ENCODE results near the gene APBB1IP.
"Not testable (repeated sequence)": the region's sequence is repeated elsewhere in the genome, so short reads cannot be mapped to it uniquely, and the experiment has no call there.

APBB1IP gene, protein sequence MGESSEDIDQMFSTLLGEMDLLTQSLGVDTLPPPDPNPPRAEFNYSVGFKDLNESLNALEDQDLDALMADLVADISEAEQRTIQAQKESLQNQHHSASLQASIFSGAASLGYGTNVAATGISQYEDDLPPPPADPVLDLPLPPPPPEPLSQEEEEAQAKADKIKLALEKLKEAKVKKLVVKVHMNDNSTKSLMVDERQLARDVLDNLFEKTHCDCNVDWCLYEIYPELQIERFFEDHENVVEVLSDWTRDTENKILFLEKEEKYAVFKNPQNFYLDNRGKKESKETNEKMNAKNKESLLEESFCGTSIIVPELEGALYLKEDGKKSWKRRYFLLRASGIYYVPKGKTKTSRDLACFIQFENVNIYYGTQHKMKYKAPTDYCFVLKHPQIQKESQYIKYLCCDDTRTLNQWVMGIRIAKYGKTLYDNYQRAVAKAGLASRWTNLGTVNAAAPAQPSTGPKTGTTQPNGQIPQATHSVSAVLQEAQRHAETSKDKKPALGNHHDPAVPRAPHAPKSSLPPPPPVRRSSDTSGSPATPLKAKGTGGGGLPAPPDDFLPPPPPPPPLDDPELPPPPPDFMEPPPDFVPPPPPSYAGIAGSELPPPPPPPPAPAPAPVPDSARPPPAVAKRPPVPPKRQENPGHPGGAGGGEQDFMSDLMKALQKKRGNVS

GRCh38 chr10:26437637-26438461, at the start of gene APBB1IP:
TSS of gene APBB1IP (plus strand) at chr10:26438341. CDS start at chr10:26492327, 53,986 bp downstream.
- DNase-seq: no peak

DNA sequence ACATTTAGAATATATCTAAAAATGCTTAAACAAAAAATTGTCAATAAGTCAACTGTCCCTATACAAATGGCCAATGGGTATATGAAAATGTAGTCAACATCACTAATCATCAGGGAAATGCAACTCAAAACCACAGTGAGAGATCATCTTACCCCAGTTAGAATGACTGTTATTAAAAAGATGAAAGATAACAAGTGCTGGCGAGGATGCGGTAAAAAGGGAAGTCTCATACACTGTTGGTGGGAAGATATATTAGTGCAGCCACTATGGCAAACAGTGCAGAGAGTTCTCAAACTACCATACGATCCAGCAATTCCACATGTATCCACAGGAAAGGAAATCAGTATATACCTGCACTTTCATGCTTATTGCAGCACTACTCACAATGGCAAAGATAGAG, 48.6 kb upstream of the APBB1IP start:
- DNase-seq: no peak

DNA sequence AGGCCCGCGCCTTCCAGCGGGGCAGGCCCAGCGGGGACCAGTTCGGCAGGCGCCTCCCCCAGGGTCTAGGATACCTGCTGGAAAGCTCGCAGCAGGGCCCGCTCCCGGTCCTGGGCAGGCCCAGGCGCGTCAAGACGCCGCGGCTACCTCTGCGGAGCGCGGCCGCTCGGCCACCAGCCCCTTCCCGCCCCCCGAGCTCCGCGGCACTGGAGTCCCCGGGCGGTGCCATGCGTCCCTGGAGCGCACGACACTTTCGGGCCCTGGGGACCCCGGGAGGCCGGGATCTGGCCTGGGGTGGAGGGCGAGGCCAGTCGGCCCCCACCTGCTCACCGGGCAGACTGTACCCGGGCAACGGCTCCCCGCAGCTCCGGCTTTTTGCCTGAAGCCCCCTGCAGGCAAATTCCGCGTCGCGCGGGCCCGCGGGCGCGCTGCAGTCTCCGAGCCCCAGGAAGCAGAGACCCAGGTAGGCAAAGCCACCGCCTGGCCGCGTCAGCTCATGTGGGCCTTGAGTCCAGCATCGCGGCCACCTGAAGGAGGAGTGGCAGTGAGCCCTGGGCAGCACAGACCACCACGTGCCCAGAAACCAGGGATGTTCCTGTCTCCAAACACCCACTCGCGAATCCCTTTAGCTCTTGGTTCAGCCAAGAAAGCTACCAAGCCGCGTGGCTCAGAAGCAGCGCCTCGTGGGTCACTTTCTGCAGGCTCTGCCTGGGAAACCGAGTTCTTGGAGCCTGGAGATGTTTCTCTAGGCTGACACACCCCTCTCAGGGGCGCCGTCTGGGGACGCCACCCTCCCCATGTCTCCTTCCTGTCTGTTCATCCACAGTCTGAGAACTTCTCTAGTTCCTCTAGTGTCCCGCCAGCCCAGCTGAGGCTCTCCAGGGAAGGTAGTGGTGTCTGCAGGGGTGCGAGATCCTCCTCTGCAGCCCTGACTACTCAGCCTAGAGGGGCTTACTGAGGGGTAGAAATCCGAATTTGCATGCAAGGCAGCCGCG, 46.1 kb upstream of the APBB1IP start:
- no peak for DNase-seq

- not testable (repeated sequence) for DNase-seq
These were observed 39.8 kb upstream of the APBB1IP start for GRCh38 chr10:26398353-26398752.

- DNase-seq: no peak
These were observed 30.7 kb upstream of the APBB1IP start for GRCh38 chr10:26407406-26407969.

GRCh38 chr10:26408858-26409494, 29.2 kb upstream of the APBB1IP start:
- DNase-seq: no peak

GRCh38 chr10:26410356-26410755, 27.8 kb upstream of the APBB1IP start:
- no peak for DNase-seq

DNA sequence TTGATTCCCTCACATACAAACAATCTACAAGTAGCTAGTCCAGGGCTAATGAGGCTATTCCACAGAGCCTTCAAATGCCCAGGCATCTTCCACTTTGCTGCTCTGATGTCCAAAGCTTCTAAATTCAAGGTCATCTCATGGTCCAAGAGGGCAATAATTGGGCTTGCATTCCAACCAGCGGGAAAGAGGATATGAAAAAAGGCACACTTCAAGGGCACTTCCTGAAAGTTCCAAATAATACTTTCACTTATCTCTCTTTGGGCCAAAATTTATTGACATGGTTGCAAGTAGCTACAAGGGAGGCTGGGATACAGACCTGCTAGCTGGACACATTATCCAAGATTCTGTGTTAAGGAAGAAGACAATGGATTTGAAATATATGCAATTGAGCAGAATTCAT, 25.2 kb upstream of the APBB1IP start:
- DNase-seq: no peak

DNA sequence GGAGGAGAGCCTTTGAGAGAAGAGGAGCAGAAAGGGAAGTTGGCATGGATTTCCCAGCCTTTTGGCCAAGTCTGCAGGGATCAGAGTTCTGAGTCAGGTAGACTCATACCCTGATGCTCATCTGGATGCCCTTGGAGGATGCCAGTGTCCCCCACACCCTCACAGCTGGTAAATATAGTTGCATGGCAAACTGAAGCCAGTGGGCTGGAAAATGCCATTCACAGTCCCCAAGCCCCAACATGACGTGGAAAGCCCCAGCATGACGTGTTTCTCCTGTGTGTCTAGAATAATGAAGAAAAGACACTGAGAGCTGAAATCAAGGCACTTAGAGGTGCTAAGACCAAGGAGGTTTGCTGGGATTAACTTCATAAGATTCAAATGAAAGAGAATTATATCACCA, 24.8 kb upstream of the APBB1IP start:
- DNase-seq: no peak

- no peak for DNase-seq
These were observed 21.0 kb upstream of the APBB1IP start for GRCh38 chr10:26417136-26417535.

- no peak for DNase-seq
These were observed 15.2 kb upstream of the APBB1IP start for GRCh38 chr10:26422977-26423376.

DNA sequence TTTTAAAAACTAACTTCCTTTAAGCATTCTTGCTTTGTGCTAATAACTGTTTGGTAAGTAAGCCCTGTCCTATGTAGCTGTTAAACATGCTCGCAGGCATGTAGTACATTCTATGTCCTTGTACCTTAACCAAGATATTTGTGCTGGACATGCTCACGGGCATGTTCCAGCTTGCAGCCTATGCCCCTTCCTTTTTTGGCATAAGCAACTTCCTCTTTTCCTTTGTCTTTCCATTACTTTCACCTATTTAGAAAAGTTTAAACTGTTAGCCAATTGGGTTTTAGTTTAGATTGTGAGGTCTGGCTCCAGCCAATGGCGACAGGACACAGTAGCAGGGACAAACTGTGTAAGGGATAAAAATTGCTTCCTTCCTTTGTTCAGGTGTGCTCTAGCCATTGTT, 14.4 kb upstream of the APBB1IP start:
- DNase-seq: no peak

- no peak for DNase-seq
These were observed 7.4 kb upstream of the APBB1IP start for GRCh38 chr10:26430641-26431163.

GRCh38 chr10:26432938-26433337, 5.2 kb upstream of the APBB1IP start:
- no peak for DNase-seq

- DNase-seq: no peak
These were observed 2.3 kb upstream of the APBB1IP start for GRCh38 chr10:26435852-26436251.

- DNase-seq: no peak
These were observed 1.3 kb upstream of the APBB1IP start for GRCh38 chr10:26436848-26437247.

DNA sequence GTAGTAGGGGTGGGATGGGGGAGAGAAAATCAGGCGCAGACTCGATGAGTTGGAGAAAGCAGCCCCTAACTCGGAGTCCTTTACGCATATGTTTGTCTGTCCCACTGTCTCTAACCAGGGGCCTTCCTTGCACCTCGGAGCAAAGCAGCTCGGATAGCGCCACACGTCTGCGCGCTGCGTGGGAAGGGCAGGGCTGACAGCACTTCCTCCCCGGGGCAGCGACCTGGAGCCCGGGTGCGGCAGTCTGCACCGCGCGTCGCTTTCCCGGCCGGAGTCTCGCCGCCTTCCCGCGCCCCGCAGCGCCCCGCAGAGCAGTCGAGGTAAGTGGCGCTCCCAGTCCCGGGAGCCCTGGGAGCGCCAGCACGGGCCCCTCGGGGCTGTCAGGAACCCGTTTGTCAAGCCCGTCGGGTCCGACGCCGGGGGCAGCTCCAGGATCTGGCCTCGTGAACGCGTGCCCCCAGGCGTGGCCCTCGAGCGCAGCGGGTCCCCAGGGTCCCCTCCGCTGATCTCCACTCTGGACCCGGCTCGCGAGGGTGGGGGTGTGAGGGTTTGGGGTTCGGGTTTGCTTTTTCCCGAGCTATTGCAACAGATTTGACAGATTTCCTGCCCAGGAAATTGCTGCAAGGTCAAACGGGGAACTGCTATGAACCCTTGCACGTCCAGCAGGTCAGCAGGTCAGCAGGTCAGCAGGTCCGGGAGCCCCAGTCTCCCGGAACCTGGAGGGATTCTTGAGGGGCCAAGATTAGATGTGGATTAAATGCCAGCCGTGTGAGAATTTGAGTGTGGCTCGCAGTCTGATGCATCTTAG, 597 bp downstream of the APBB1IP start:
- DNase-seq: no peak

DNA sequence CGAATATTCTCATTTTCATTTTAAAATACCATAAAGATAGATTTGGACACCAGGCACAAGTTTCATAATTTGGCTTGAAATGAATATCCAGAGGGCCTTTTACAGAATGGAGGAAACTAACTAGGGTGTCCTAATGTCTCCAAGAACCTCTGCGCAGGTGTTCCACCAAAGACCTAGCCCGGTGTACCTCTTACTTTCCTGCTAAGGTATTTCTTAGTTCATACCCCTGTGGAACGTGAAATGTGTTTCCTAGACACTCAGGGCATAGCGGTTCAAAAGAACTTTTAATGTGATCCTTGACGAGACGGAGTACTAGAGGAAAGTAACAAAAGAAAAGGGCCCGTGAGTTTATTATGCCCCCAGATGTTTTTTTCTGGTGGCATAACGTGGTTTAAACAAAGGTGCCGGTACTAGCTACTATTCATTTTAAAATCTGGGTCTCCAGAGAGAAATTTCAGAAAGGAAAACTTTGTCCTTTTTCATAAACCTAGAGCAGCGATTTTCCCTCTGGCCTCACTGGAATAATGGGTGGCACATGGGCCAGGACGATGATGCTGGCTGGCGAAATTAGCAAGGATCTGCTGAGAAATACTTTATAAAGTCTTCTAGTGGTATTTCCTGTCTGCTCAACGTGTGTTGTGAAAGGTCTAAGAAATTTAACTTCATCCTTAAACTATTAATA, 1.4 kb downstream of the APBB1IP start:
- DNase-seq: no peak

DNA sequence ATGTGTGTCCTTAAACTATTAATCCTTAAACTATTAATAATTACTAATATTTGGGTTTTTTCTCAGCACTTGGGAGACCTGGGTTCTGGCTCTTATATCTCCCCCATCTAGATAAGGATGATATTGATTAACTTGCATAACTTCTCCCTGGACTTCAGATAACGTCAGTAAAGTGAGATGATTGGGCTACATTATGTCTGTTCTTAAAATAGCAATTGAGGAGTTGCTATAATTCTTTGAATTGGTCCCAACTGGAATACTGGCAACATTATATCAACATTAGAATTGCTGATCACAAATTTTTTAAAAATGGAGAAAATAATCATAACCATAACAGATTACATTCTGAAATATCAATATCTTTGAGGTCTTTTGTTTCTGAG, 1.9 kb downstream of the APBB1IP start:
- DNase-seq: no peak

All from NCI-H1694 treated with DMSO at 0.1 percent for 48 hours (cell line).